B cell (primary cell): ENCODE measurements around the gene ARPIN. TPM values are rescaled to one million over a fixed set of nuclear protein-coding genes. Genes with fewer than 3 reads are reported as not detected.
"Not testable (repeated sequence)": the region's sequence is repeated elsewhere in the genome, so short reads cannot be mapped to it uniquely, and the experiment has no call there.

Experiments
- ATAC-seq: fragments of 200-7000 bp; cut with Tn5 transposase; one replicate; pipeline ENCODE4 v1.10.0; 2021; ENCODE audit warnings: low read depth, mild to moderate bottlenecking, moderate number of reproducible peaks, moderate library complexity
- CTCF ChIA-PET: fragments of 350-600 bp; sonication (Branson Sonifier 250); formaldehyde crosslinking; loops from one replicate; lab custom pipeline; 2021; ENCODE audit warnings: antibody characterized with exemption, inconsistent platforms; lab: Charles Lee
- POLR2A ChIA-PET: fragments of 350-600 bp; sonication (Branson Sonifier 250); formaldehyde crosslinking; loops from one replicate; lab custom pipeline; 2021; ENCODE audit warnings: antibody characterized with exemption; lab: Charles Lee
- DNase-seq: peaks from one replicate; pipeline ENCODE4 v3.0.0; 2013
- H2AFZ ChIP-seq: 2 replicates; pipeline ENCODE4 v1.6.1; 2012; ENCODE audit warnings: mild to moderate bottlenecking, low read depth, low read length; ENCODE audit not compliant: insufficient read depth, poor library complexity, severe bottlenecking
- H3K27ac ChIP-seq, 2 donors: 1 replicate in 1 of 2; 2 replicates in 1 of 2; pipeline ENCODE4 v1.5.1; 2012 to 2013; ENCODE audit warnings: low read length in 2 of 2, mild to moderate bottlenecking in 2 of 2, moderate library complexity in 1 of 2
- H3K27me3 ChIP-seq, 4 experiments: fragments of 200-600 bp in 1 of 4; sonication (generic) in 1 of 4; replicated peaks in 1 of 4; 1 replicate in 2 of 4; 2 replicates in 2 of 4; pipeline versions ENCODE4 v1.6.1 to v1.7.0; 2013 to 2016; ENCODE audit warnings: low read length in 3 of 4, mild to moderate bottlenecking in 2 of 4, mixed read lengths in 1 of 4, moderate library complexity in 1 of 4; ENCODE audit not compliant: insufficient read depth in 4 of 4, control insufficient read depth in 3 of 4; ENCODE audit errors: control extremely low read depth in 1 of 4
- H3K36me3 ChIP-seq, 2 experiments: replicated peaks in 1 of 2; 1 replicate in 1 of 2; 2 replicates in 1 of 2; pipeline versions ENCODE4 v1.6.1 to v1.7.1; 2013; ENCODE audit warnings: low read length in 1 of 2; ENCODE audit not compliant: insufficient read depth in 2 of 2, control insufficient read depth in 1 of 2; ENCODE audit errors: control extremely low read depth in 1 of 2, extremely low read depth in 1 of 2
- H3K4me1 ChIP-seq, 2 donors: fragments of 200-600 bp in 1 of 2; sonication (generic) in 1 of 2; 1 replicate in 1 of 2; 2 replicates in 1 of 2; pipeline versions ENCODE4 v1.5.1 to v1.6.1; 2013 to 2017; ENCODE audit warnings: low read length in 2 of 2; ENCODE audit not compliant: control insufficient read depth in 2 of 2, insufficient read depth in 2 of 2
- H3K4me2 ChIP-seq: replicated peaks from 2 replicates; pipeline ENCODE3; 2012; ENCODE audit warnings: mild to moderate bottlenecking, low read depth, low read length; ENCODE audit not compliant: poor library complexity, severe bottlenecking
- H3K4me3 ChIP-seq, 5 experiments: fragments of 200-600 bp in 1 of 5; sonication (generic) in 1 of 5; 1 replicate in 3 of 5; 2 replicates in 2 of 5; pipeline versions ENCODE4 v1.5.1 to v1.7.0; 2011 to 2016; ENCODE audit warnings: low read length in 4 of 5, mild to moderate bottlenecking in 4 of 5, low read depth in 2 of 5, control low read depth in 1 of 5, moderate library complexity in 1 of 5; ENCODE audit not compliant: insufficient read depth in 1 of 5; ENCODE audit errors: control extremely low read depth in 1 of 5, extremely low read depth in 1 of 5
- H3K79me2 ChIP-seq: fragments of 200-600 bp; sonication (generic); one replicate; pipeline ENCODE4 v1.6.0; 2016; ENCODE audit warnings: low read length; ENCODE audit not compliant: control insufficient read depth, insufficient read depth
- H3K9ac ChIP-seq: fragments of 200-600 bp; sonication (generic); 2 replicates; pipeline ENCODE4 v1.6.1; 2017; ENCODE audit warnings: mild to moderate bottlenecking, low read length, moderate library complexity
- H3K9me3 ChIP-seq, 3 donors: one replicate each; pipeline versions ENCODE4 v1.6.1 to v1.7.1; 2013; ENCODE audit warnings: low read length in 2 of 3; ENCODE audit not compliant: control insufficient read depth in 2 of 3, insufficient read depth in 1 of 3; ENCODE audit errors: control extremely low read depth in 1 of 3
- H4K20me1 ChIP-seq: 2 replicates; pipeline ENCODE4 v1.6.0; 2012; ENCODE audit warnings: mild to moderate bottlenecking, low read length; ENCODE audit not compliant: insufficient read depth, control insufficient read depth, poor library complexity, severe bottlenecking
- H3K27ac Mint-ChIP-seq: one replicate; pipeline ENCODE4 v1.8.0; 2021; ENCODE audit warnings: mixed read lengths
- H3K27me3 Mint-ChIP-seq: one replicate; pipeline ENCODE4 v1.8.0; 2021; ENCODE audit warnings: mixed read lengths
- H3K4me1 Mint-ChIP-seq: one replicate; pipeline ENCODE4 v1.8.0; 2021; ENCODE audit warnings: mixed read lengths
- H3K4me3 Mint-ChIP-seq: one replicate; pipeline ENCODE4 v1.8.0; 2021; ENCODE audit warnings: mixed read lengths
- H3K9me3 Mint-ChIP-seq: one replicate; pipeline ENCODE4 v1.8.0; 2022; ENCODE audit warnings: mixed read lengths; ENCODE audit not compliant: insufficient read depth
- EZH2 ChIP-seq: IDR thresholded peaks from 2 replicates; pipeline ENCODE4 v1.6.1; 2012; ENCODE audit warnings: borderline replicate concordance, low read depth, mild to moderate bottlenecking, moderate library complexity, low read length; ENCODE audit not compliant: insufficient read depth, poor library complexity, severe bottlenecking
- WGBS: methylation state at CpG from one replicate; pipeline ENCODE4 v1.1.5; 2013; ENCODE audit warnings: missing lambda C conversion rate; ENCODE audit not compliant: insufficient coverage; 5-methylcytosine and 5-hydroxymethylcytosine counted together
- intact Hi-C: fragments of 100-400 bp; cut with micrococcal nuclease; formaldehyde crosslinking; loops from one replicate; pipeline ENCODE4 v1.10.0; 2022
- polyA plus RNA-seq: library from polyadenylated mRNA; depleted of rRNA; stranded (reverse); fragments of >200 nt; gene quantifications from 2 replicates; pipeline ENCODE4 v1.2.3, GENCODE V29; 2012
- total RNA-seq, 2 donors: library from RNA; stranded (reverse); fragments of 120-200 nt in 1 of 2; gene quantifications; 1 replicate in 1 of 2; 2 replicates in 1 of 2; pipeline versions ENCODE4 v1.2.3 to v1.2.4, GENCODE V29; 2013 to 2022
- TF ChIP-seq, protein P1 (sequence below): fragments of 200-600 bp; IDR thresholded peaks from one replicate; pipeline ENCODE4 v1.8.0; 2022; ENCODE audit warnings: antibody characterized with exemption, mild to moderate bottlenecking

Gene ARPIN
- total and polyA plus RNA-seq, 2 donors (not counting 1 experiment from before 2014, with no cell fraction given): 0.10 TPM

DNA sequence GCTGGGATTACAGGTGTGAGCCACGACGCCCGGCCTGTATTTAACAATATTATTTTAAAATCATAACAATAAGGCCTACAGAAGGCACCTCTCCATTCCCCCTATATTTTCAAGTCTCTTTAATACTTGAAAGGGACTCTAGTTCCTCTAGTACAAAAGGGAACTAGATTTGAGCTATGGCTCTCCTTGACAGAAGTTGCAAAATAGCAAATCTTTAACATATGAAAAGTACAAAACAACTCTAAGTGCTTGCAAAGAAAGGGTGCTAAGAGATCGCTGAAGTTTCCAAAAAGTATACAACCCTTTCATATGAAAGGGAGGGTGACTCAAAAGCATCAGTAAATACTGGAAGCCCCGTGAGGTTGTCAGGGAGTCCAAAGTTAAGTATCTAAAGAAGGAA, 42.7 kb downstream of the ARPIN start:
- CTCF ChIA-PET: interaction anchor here (1.3 kb wide), 1 partner anchor 129 kb away, joined by 3 read pairs; no protein-coding TSS in a partner anchor
- ATAC-seq: no peak
- intact Hi-C loops: no loop called here
- Mint-ChIP-seq H3K27ac (no peak overlapping the region), H3K4me1 (peaks cover under 1% of the 10 kb centered on the region), H3K27me3 (no peaks in the 10 kb centered on the region), H3K4me3 (no peak overlapping the region), H3K9me3 (no peaks in the 10 kb centered on the region)
- Histone ChIP-seq H2AFZ (no peak overlapping the region), H4K20me1 (no peaks in the 10 kb centered on the region), H3K9me3 (no peaks in the 10 kb centered on the region), H3K79me2 (no peaks in the 10 kb centered on the region), H3K36me3 (peaks cover 8 to 18% of the 10 kb centered on the region in 2 experiments), H3K4me3 (no peak overlapping the region), H3K4me2 (no peak overlapping the region), H3K27me3 (no peaks in the 10 kb centered on the region), H3K4me1 (peaks cover 0 to 3% of the 10 kb centered on the region in 2 donors), H3K9ac (no peak overlapping the region), H3K27ac (no peak overlapping the region)
- no peak for DNase-seq
- POLR2A ChIA-PET: no interaction called here
- no CpG with 5 or more reads among the region's 5 CpGs for WGBS
- TF ChIP-seq EZH2: no peak
- TF ChIP-seq, protein P1, sequence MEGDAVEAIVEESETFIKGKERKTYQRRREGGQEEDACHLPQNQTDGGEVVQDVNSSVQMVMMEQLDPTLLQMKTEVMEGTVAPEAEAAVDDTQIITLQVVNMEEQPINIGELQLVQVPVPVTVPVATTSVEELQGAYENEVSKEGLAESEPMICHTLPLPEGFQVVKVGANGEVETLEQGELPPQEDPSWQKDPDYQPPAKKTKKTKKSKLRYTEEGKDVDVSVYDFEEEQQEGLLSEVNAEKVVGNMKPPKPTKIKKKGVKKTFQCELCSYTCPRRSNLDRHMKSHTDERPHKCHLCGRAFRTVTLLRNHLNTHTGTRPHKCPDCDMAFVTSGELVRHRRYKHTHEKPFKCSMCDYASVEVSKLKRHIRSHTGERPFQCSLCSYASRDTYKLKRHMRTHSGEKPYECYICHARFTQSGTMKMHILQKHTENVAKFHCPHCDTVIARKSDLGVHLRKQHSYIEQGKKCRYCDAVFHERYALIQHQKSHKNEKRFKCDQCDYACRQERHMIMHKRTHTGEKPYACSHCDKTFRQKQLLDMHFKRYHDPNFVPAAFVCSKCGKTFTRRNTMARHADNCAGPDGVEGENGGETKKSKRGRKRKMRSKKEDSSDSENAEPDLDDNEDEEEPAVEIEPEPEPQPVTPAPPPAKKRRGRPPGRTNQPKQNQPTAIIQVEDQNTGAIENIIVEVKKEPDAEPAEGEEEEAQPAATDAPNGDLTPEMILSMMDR: no peak

DNA sequence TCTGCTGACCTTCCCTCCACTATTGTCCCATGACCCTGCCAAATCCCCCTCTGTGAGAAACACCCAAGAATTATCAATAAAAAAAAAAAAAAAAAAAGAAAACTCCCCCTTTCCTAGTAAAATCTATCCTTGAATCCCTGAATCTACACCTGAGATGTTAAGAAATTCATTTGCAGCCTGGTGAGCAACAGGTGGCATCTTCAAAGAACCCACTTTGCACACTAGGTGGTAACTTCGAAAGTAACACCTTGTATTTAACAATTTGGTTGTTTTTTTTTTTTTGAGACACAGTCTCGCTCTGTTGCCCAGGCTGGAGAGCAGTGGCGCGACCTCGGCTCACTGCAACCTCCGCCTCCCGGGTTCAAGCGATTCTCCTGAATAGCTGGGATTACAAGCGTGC, 43.3 kb downstream of the ARPIN start:
- H3K4me3 Mint-ChIP-seq, H3K4me3 ChIP-seq, H3K27ac ChIP-seq, H3K4me2 ChIP-seq, H3K9ac ChIP-seq, POLR2A ChIA-PET, H3K9me3 ChIP-seq, H3K27me3 ChIP-seq, H2AFZ ChIP-seq, H3K4me1 ChIP-seq, H3K79me2 ChIP-seq, H3K27me3 Mint-ChIP-seq, DNase-seq, intact Hi-C loops, H3K27ac Mint-ChIP-seq, H3K4me1 Mint-ChIP-seq, H4K20me1 ChIP-seq, H3K9me3 Mint-ChIP-seq, ATAC-seq: not testable (repeated sequence)
- CTCF ChIA-PET: interaction anchor here (1.3 kb wide), 1 partner anchor 129 kb away, joined by 3 read pairs; no protein-coding TSS in a partner anchor
- 94% methylated on average over 8 of the region's 9 CpGs for WGBS
- peaks cover 8 to 19% of the 10 kb centered on the region in 2 experiments for H3K36me3 ChIP-seq
